Adipose tissue (tissue), 3 donors: ENCODE measurements around the gene LY86. TPM values are rescaled to one million over a fixed set of nuclear protein-coding genes. Genes with fewer than 3 reads are reported as not detected.

ENCODE experiments used
- H3K27ac ChIP-seq: one replicate; pipeline ENCODE4 v1.5.1; 2013; ENCODE audit warnings: low read depth, low read length
- WGBS, 3 donors: extraction: QIAGEN DNeasy Blood & Tissue Kit; methylation state at CpG; one replicate each; pipeline ENCODE4 v1.1.7; 2013; 5-methylcytosine and 5-hydroxymethylcytosine counted together
- polyA plus RNA-seq, 3 donors: library from polyadenylated mRNA; stranded (reverse); fragments of 200-250 nt; gene quantifications; one replicate each; pipeline ENCODE4 v1.2.3, GENCODE V29; 2013
- donor health status: healthy with polysubstance abuse.
- donor health status: Bipolar disorder and iron deficiency.
- donor health status: healthy.

LY86 gene
- polyA plus RNA-seq, 3 donors, result 0.28 to 4.5 (median 1.5) TPM

DNA sequence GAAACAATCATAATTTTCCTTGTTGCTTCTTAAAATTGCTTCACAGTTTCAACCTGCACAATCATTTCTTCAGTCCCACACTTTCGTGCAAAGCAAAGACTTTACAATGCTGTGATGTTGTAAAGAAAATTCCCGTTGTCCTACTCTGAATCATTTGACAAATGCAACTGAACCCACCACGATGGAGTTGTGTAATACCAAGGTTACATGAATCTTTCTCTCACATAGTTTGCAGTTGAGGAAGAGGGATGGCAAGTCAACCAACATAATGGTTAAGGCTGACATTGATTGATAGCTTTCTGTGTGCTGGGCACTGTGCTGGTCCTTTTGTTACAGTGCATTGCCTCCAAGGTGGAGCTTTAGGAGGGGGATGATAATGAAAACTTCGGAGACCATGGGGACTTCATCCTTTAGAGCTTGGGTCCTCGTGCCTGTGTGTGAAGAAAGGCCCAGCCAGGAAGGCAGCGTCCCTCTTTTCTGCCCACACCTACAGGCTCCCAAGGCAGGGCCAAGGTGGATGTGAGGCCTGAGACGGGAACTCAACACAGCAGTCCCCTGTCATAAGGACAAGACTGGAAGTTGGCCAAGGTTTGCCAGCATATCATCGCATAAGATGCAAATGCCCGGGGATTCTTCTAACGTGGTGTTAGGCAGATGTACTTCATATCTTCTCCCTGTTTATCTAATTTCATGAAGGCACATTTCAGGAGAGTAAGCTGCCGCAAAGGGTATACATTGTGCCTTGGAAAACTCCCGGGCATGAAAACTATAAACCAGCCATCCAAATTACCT is 96.9 kb downstream of the LY86 start:
- no peak overlapping the region for H3K27ac ChIP-seq

DNA sequence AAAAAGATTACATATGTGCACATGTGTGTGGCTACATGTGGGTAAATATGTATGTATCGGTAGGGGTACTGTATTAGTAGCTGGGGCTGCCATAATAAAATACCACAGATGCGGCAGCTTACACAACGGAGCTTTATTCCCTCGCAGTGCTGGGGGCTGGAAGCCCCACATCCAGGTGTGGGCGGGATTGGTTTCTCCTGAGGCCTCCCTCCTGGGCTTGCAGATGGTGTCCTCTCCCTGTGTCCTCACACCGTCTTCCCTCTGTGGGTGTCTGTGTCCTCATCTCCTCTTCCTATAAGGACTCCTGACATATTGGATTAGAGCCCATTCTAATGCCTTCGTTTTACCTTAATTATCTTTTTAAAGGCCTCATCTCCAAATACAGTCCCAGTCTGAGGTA is 97.7 kb downstream of the LY86 start:
- 79 to 91% (median 87%) methylated on average over 7 of the region's 7 CpGs for WGBS, 3 donors
- no peak overlapping the region for H3K27ac ChIP-seq

More for the DNA sequence above, 96.9 kb downstream of the LY86 start:
- 83 to 87% (median 87%) methylated on average over 12 of the region's 12 CpGs for WGBS, 3 donors

DNA sequence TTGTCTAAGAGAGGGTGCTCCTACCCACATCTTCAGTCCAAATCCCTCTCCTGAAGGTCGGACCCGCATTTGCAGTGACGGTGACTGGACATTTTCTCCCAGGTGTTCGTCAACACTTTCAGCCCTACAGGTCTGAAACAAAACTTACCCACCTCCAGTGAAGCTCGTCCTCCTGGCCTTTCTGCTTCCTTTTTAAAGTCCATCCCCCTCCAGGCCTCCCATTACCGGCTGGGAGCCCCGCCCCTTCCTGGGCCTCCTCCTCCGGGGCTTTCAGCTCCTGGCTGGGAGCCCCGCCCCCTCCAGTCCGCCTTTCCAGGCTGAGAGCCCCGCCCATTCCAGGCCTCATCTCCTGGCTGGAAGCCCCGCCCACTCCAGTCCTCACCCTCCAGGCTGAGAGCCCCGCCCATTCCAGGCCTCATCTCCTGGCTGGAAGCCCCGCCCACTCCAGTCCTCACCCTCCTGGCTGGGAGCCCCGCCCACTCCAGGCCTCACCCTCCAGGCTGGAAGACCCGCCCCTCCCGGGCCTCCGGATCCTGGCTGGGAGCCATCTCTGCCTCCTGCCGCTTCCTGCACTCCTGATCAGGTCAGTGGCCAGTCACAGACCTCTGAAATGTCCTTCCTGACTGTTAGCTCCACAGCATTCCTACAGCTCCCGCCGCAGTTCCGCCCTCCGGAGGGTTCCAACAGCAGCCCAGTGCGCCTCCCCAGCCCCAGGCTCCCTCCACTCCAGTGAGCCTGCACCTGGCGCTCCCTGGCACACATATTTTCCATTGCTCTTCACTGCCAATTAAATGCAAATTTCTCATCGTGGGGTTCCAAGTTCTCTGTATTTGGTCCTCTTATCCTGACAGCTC is 98.5 kb downstream of the LY86 start:
- WGBS, 3 donors, result 18 to 51% (median 46%) methylated on average over 19 to 26 of the region's 26 CpGs
- H3K27ac ChIP-seq, result no peak overlapping the region

DNA sequence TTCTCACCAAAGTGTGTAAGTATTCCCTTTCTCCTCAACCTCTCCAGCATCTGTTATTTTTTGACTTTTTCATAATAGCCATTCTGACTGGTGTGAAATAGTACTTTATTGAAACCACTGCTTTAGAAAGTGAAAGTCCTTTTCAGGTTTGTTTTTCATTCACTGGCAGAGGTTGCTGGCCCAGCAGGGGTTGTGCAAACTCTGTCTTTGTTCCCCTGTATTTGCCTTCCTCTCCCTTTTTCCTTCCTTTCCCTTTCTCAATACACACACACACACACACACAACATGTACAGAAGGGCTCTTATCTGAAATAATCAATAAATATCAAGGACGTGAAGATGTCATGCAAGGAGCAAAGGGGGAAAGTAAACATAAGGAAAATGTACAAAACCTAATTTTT is 99.8 kb downstream of the LY86 start:
- 4 to 43% (median 40%) methylated on average over 1 of the region's 1 CpG for WGBS, 3 donors
- no peak overlapping the region for H3K27ac ChIP-seq

DNA sequence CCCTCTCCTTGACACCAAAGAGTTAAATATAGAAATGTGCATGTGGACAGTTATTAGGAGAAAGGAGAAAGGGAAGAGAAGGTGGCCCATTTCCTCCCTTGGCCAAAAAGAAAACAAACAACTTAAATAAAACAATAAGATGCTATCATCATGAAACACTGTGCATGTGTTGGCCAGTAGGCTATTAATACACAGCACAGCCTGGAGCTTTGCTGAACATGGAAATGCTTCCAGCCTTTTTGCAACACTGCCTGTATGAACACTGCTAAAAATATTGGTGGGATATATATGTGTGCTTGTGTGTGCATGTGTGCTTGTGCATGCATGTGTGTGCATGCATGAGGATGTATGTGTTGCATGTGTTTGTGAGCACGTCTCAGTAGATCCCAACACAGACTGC is 100.4 kb downstream of the LY86 start:
- WGBS, 3 donors, result 40 to 58% (median 40%) methylated on average over 1 of the region's 1 CpG
- H3K27ac ChIP-seq, result no peak overlapping the region

DNA sequence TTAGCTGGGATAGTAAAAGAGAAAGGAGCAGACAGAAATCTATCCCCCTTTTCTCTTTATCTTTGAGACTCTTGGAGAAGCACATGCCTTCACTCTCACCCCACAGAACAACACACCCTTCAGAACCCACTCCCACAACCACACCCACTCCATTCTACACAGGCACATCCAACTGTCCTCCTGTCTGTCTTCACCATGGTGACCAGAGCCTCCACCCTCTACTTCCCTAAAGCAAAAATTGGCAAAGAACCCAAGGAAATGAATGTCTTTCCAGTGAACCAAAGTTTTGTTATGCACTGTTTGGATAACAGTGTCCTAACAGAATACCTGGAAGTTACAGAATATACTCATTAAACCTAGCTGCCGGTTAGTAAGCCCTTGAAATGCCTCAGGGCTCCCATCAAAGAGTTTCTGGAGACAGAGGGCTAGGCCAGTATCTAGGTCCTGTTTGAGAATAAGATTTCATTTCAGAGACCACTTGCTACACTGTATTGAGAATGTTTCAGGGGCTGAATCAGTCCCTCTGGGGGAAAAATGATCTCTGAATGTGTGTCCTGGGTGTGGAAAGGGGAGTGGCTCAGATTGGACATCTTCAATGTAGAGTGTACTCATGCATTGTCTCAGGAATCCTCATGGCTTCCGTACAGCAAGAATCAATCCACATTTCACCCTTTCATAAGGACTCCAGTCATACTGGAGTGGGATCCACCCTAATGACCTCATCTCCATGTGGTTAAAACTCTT is 101.1 kb downstream of the LY86 start:
- H3K27ac ChIP-seq, result no peak overlapping the region
- WGBS, 3 donors, result 43 to 65% (median 50%) methylated on average over 2 of the region's 2 CpGs

DNA sequence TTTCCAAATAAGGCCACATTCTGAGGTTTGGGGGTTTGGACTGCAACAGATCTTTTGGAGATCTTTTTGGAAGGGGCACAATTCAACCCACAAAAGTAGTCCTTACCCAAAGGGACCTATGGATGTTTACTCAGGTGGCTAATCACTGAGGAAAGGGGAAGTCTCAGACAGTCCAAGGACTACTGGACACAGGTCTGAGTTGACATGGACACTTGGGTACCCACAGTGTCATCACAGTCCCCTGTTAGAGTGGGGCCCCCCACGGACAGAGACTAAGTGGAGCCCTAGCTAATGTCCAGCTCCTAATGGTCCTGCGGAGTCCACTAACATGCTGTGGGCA is 101.6 kb downstream of the LY86 start:
- H3K27ac ChIP-seq, result peak overlapping the region; percentile 19
- WGBS, 3 donors, result 85 to 100% (median 93%) methylated on average over 2 of the region's 2 CpGs

DNA sequence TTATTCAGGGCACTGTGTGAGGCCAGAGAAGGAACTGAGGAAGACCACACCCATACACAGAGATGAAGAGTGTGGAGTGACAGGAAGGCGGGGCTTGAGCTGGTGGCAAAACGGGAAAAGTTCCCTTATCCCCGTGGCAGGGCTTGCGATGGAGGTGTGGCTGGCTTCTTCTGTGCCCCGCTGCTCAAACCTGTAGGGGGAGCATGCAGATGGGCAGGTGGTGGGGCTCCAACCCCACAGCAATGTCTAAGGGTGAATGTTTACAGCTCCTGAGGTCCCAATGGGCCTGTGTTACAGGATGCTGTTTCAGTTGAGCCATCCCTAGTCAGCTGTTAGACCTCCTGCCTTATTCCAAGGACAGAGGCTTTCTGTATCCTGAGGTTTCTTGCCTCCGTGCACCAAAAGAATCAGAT is 105.9 kb downstream of the LY86 start:
- no peak overlapping the region for H3K27ac ChIP-seq
- WGBS, 3 donors, result 50 to 68% (median 63%) methylated on average over 6 of the region's 6 CpGs

DNA sequence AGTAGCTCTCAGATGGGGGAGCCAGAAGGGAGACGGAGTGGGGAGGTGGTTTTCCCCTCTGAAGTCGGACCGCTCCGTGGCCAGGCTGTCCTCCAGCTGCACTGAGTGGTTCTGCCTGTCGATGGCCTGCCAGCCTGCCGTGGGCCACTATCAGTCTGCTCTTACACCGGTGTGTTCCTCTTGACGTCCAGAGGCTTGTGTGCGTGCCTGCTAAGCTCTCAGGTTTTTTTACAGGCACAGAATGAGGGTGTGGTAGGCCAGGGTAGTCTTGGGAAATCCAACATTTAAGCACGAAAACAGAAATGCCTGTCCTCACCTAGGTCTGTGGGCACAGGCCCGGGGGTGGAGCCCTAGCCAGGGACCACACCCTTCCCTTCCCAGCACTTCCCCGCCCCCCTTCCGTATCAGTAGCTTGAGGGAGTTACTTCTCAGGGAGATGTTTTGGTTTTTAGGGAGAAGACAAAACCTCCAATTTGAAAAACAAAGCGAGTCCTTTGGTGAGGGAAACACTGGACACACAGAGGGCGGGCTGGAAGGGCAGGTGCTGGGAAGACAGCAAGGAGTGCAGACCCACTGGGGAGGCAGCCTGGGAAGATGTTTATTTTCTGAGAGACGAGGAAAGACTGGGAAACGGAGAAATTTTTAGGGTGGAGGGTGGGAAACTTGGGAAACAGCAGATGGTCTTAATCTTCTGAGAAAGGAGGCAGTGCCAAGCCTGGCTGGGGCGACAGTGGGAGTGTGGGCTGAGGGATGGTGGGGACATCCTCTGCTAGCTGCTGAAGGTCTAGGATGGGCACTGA is 106.5 kb downstream of the LY86 start:
- WGBS, 3 donors, result 31 to 57% (median 34%) methylated on average over 18 of the region's 18 CpGs
- H3K27ac ChIP-seq, result no peak overlapping the region

DNA sequence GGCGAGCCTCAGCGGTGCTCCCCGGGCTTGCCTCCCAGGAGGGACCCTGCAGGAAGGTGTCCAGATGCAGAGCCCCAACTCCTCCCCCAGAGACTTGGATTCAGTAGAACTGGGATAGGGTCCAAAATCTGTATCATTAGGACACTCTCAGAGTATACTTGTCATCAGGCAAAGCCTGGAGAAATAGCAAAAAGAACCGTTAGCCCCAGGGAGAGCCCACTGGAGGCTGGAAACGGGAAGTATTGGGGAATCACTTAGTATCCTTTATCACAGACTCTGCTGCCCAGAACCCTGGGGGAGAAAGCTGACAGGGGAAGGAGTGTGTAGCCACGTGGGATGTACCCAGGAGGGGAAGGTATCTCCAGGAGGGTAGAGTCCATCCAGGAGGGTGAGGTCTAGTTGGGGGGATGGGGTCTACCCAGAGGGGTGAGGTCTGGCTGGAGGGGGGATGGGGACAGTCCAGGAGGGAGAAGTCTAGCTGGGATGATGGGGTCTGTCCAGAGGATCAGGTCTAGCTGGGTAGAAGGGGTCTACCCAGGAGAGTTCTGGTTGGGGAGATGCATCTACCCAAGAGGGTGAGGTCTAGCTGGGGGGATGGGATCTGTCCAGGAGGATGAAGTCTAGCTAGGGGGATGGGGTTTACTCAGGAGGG is 107.2 kb downstream of the LY86 start:
- 24 to 48% (median 34%) methylated on average over 6 of the region's 6 CpGs for WGBS, 3 donors
- H3K27ac ChIP-seq, result no peak overlapping the region

DNA sequence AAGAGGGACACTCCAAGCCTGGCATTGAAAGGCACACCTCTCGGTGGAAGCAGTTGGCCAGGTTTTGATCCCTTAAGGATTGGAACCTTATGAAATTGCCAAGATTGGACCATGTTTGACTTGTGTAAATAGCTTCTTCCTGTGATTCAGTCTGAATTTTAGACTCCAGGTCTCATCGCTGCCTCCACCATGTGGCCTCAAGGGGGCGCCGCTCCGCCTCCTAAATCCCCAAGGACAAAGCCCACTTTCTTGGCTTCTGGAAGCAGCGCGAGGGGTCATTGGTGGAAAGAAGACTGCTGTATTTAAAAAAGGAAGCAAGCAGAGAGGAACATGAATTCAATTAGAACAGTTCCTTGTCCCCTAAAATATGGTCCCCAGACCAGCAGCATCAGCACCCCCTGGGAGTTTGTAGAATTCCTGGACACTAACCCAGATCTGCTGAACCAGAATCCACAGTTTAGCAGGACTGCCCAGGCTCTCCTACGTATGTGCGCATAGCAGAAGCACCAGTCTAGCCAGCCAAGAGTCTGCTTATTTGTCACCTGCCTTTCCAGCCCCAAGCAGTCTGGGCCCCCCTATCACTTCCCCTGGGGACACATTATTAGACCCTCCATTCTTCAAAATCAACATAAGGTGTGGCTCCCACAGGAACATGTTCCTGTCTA is 108.5 kb downstream of the LY86 start:
- WGBS, 3 donors, result 23 to 32% (median 28%) methylated on average over 9 of the region's 9 CpGs
- H3K27ac ChIP-seq, result no peak overlapping the region

DNA sequence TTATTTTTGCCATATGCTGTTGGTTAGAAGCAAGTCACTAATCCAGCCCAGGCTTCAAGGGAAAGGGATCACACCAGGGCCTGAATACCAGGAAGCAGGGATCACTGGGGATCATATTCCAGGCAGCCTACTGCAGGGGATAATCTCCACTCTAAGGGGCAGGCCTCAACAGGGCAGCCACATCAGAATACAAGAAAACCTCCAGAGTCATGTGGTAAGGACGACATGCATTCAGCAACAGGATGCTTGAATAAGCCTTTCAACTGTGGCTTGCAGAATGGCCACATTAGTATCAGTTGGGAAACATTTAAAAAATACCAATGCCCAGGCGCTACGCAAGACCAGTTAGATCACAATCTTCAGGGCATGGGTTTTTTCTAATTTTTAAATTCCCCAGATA is 109.1 kb downstream of the LY86 start:
- 50 to 72% (median 63%) methylated on average over 3 of the region's 3 CpGs for WGBS, 3 donors
- no peak overlapping the region for H3K27ac ChIP-seq

DNA sequence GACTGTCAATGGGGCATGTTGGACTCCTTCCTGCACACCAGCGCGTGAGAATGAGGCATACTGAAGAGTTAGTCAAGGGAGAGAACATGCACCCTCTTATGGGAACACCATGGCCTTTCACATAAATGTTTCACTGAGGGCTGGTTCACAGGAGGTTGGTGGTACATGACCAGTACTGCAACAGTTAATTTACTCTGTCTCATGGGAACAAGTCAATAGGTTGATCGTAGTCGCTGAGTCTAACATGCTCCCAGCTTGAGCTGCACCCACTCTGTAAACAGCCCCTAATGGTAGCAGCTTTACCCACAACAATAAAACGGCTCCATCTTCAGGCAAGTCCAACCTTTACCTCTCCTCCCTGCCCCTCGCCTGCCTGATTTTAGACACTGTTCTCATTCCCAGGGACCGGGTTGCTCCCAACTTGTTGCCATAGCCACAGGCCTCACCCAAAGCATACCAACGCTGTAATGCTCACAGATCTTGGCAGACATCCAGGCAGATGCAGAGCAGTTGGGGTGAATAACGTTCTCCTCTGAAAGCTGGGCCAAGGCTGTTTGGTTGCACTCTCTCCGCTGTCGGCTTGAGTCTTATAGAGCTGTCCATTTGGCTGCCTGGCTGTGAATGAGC is 111.3 kb downstream of the LY86 start:
- WGBS, 3 donors, result 28 to 32% (median 29%) methylated on average over 11 of the region's 11 CpGs
- H3K27ac ChIP-seq, result no peak overlapping the region

DNA sequence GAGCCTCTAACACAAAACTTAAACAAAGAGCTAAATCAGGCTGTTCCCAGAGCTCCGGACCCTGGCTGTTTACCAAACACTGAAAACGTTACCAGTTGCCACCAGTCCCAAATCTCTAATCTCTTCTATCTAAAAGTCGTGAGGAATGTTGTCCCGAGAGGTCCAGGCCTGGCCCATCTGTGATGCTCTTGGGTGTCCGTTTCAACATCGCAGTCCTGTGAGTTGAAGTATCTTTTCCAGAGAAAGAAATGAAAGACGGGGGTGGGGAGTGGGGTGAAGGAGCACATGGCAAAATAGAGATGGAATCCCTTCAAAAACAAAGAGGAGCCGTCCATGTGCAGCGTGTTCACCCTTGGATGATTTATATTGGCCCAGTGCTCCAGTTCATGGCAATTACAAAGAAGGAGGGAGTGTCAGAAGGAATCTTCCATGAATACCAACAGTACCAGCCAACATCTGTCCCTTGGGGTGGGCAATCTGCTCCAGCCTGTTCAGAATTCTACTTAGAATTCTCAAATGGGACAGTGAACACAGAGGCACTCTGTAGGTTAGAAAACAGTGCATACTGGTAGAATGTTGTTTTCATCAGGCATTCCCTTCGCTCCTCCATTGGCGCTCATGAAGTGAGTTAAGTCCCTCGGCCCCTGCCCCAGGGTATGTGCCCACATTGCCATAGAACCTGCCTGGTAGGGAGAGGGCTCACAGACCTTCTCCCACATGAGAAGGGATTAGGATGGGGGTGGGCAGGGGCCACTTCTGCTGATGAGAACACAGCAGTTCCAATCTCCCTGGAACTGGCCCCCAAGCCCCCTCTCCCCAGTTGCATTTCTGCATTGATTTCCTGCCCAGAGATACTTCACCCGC is 112.1 kb downstream of the LY86 start:
- WGBS, 3 donors, result 56 to 66% (median 65%) methylated on average over 13 of the region's 13 CpGs
- H3K27ac ChIP-seq, result no peak overlapping the region

DNA sequence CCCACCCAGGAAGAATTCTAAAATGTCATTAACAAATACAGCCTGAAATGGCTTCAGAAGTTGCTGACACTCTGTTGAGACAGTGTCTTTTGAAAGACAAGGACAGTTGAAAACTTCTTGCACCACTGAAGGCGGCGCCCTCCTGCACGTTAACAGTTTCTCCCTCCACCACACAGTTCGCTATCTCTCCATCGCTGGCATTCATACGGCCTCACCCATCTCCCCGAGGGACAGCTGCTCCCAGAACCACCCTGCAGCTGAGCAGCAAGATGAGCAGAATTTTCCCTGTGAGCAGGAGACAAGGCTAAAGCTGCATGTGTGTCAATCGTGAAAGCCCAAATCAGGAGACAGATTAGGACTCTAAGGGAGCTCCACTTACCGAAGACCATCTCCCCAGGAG is 113.3 kb downstream of the LY86 start:
- WGBS, 3 donors, result 49 to 76% (median 54%) methylated on average over 9 of the region's 9 CpGs
- no peak overlapping the region for H3K27ac ChIP-seq

DNA sequence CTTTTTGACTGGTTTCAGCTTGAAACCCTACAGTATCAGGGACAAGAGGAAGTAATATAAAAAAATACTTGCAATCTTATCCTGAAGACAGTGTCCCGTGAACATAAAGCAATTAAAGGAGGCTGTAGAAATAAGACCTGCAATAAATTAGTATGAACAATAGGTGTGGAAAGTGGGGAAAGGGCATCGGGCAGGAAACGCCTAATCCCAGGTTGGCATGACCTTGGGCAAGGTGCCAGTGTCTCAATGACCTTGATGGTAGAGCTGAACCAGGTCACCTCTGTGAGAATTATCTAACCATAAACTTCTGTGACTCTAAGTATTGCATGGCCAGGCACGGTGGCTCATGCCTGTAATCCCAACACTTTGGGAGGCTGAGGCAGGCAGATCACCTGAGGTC is 115.2 kb downstream of the LY86 start:
- WGBS, 3 donors, result 20 to 60% (median 58%) methylated on average over 4 of the region's 4 CpGs

More for the DNA sequence above, 115.2 kb downstream of the LY86 start:
- H3K27ac ChIP-seq, result no peak overlapping the region
